ENCODE data around the gene APLP2.
"Not testable (repeated sequence)": the region's sequence is repeated elsewhere in the genome, so short reads cannot be mapped to it uniquely, and the experiment has no call there.

Gene APLP2

DNA sequence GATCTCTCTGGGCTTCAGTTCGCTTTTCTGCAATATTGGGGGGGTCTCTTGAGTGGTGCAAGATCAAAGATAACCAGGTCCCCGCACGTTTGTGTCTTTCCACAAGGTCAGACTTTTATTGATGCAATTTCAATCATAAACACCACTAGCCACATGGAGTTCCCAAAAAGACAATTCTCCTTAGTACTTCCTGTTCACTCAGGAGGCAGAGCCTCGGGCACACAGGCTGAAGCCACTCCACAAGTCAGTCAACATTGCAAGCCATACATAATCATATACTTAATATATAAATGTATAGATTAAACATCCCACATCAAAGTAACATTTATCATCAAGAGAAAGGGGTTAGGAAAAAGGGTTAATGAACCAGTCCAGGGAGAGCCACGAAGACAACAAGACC, 101.8 kb downstream of the APLP2 start:
- peaks cover 31% of the 10 kb centered on the region for H3K4me1 ChIP-seq
- peak overlapping the region; percentile 25 for H3K4me2 ChIP-seq
- H3K27me3 ChIP-seq = no peaks in the 10 kb centered on the region

DNA sequence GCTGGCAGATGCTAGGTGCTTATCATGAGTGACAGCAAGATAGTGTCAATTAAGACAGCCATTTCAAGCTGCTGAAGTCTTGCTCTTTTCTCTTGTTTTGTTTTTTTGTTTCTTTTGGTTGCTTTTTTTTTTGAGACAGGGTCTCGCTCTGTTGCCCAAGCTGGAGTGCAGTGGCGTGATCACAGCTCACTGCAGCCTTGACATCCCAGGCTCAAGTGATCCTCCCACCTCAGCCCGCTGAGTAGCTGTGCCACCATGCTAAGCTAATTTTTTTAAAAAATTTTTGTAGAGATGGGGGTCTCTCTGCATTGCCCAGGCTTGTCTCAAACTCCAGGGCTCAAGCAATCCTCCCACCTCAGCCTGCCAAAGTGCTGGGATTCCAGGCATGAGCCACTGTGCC, 102.3 kb downstream of the APLP2 start:
- Histone ChIP-seq H3K9me3 (peaks cover 15% of the 10 kb centered on the region; the same call in 1 of the 2 replicates), H3K4me2 (peak overlapping the region; percentile 25), H3K4me1 (peaks cover 26% of the 10 kb centered on the region)
- H3K9ac ChIP-seq, H3K27me3 ChIP-seq, H4K20me1 ChIP-seq, H3K36me3 ChIP-seq, H3K4me3 ChIP-seq, H3K27ac ChIP-seq: not testable (repeated sequence)

More for the DNA sequence above, 101.8 kb downstream of the APLP2 start:
- H3K4me3 ChIP-seq = no peak overlapping the region
- no peak overlapping the region for H3K9ac ChIP-seq
- H3K36me3 ChIP-seq = no peaks in the 10 kb centered on the region
- H4K20me1 ChIP-seq = no peaks in the 10 kb centered on the region
- no peak overlapping the region for H3K27ac ChIP-seq
- H3K9me3 ChIP-seq = peaks cover 15% of the 10 kb centered on the region; the same call in 1 of the 2 replicates
- no peak for TF ChIP-seq Cebpa-rat (IDR thresholded peaks at IDR 0.05)

DNA sequence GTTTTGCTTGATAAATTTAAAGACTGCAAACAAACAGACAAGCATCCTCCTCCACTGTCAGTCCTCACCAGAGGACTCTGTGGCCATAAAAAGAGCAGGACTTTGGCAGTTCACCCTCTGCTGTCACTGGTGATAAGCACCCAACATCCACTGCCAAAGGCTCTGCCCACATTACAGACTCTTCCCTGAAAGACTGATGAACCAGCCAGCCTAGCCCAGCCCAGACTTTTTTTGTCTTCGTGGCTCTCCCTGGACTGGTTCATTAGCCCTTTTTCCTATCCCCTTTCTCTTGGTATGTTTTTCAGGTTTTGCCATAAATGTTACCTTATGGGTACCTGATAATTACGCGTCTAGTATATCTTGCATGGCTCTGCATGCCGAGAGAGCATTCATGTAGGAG, 104.9 kb downstream of the APLP2 start:
- Histone ChIP-seq H4K20me1 (no peaks in the 10 kb centered on the region), H3K36me3 (no peaks in the 10 kb centered on the region), H3K4me2 (no peak overlapping the region), H3K4me3 (no peak overlapping the region), H3K9ac (no peak overlapping the region), H3K4me1 (peaks cover 44% of the 10 kb centered on the region), H3K27ac (no peak overlapping the region), H3K27me3 (no peaks in the 10 kb centered on the region), H3K9me3 (peaks cover 15% of the 10 kb centered on the region; the same call in 1 of the 2 replicates)
- TF ChIP-seq Cebpa-rat (IDR thresholded peaks at IDR 0.05) = no peak

DNA sequence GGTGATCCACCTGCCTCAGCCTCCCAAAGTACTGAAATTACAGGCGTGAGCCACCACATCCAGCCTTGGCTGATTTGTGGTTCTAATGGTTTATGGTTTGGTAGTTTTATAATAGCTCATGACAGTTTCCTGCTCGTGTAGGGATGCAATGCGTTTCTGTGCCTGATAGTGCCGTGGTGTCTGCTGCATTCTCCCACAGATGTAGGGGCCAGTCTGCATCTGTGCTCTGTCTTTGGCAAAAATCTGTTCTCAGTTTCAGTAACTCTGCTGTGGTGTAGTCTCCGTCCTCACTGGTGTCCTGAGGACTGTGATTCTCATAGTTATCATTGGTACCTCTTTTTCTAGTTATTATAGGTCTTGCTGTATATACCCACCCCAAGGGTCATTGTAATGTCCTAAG, 106.2 kb downstream of the APLP2 start:
- Histone ChIP-seq H3K27me3 (no peaks in the 10 kb centered on the region), H3K4me1 (peaks cover 42% of the 10 kb centered on the region), H3K36me3 (no peaks in the 10 kb centered on the region), H3K9me3 (peaks cover 15% of the 10 kb centered on the region; the same call in 1 of the 2 replicates), H3K27ac (no peak overlapping the region), H4K20me1 (no peaks in the 10 kb centered on the region), H3K4me3 (no peak overlapping the region), H3K4me2 (no peak overlapping the region), H3K9ac (no peak overlapping the region)
- no peak for TF ChIP-seq Cebpa-rat (IDR thresholded peaks at IDR 0.05)

DNA sequence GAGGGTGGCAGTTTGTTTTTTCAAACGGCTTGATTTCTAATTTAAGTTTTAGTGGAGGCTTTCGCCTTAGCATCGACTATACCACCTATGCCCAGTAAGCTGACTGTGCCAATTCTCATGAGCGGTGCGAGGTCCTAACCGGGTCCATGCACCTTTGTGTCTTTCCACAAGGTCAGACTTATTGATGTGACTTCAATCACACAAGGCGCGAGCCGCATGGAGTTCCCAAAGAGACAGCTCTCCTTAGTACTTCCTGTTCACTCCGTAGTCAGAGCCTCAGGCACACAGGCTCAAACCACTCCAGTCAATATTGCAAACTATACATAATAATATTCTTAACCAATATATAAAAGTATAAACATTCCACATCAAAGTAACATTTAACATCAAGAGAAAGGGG, 108.1 kb downstream of the APLP2 start:
- H3K9ac ChIP-seq = no peak overlapping the region
- H3K36me3 ChIP-seq = no peaks in the 10 kb centered on the region
- H3K4me2 ChIP-seq = peak overlapping the region; percentile 72
- H3K27me3 ChIP-seq = no peaks in the 10 kb centered on the region
- peaks cover 28% of the 10 kb centered on the region for H3K4me1 ChIP-seq
- no peaks in the 10 kb centered on the region for H4K20me1 ChIP-seq
- H3K4me3 ChIP-seq = no peak overlapping the region
- H3K9me3 ChIP-seq = peaks cover 15% of the 10 kb centered on the region; the same call in 1 of the 2 replicates
- H3K27ac ChIP-seq = no peak overlapping the region
- TF ChIP-seq Cebpa-rat (IDR thresholded peaks at IDR 0.05) = no peak

DNA sequence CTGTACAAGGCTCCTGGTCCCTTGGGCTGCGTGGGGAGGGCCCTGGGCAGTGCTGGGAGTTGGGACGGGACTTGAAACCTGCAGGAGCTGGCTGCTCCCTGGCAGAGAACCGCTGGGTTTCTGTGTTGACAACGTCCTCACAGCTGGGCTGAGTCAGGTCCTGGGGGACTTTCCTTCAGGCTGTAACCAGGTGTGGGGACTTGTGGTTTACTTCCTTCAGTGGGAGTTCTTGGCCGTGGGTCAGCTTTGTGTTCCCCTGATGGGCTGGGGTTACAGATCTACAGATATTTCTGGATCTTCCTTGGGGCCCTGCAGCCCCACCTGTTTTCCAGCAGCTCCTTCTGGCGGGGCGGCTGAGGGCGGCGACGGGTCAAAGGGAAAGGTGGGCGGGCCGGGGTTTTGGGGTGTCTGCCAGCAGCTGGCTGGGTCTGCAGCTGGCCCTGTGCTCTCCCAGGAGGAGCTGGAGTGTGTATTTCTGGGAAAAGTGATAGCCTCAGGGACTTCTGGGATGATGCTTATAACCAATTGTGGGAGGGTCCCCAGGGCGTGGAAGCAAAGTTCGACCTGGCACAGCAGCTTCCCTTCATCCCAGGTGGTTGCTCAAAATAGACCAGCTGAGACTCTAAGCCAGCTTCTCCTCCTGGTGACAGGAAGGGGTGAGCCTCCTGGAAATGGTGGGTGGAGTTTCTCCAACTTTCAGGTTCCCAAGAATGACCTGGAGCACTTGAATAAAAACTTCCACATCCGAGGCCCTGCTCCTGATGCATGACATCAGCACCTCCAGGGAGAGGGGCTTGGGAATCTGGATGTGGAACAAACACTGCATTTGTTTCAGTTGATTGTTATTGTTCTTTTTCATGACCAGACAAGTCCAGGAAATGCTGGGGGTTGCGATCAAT, 109.0 kb downstream of the APLP2 start:
- Histone ChIP-seq H3K9me3 (peaks cover 15% of the 10 kb centered on the region; the same call in 1 of the 2 replicates), H3K4me2 (peak overlapping the region; percentile 72), H3K27ac (no peak overlapping the region), H3K36me3 (no peaks in the 10 kb centered on the region), H3K27me3 (no peaks in the 10 kb centered on the region), H4K20me1 (no peaks in the 10 kb centered on the region), H3K9ac (no peak overlapping the region), H3K4me1 (peaks cover 28% of the 10 kb centered on the region), H3K4me3 (no peak overlapping the region)
- no peak for TF ChIP-seq Cebpa-rat (IDR thresholded peaks at IDR 0.05)

DNA sequence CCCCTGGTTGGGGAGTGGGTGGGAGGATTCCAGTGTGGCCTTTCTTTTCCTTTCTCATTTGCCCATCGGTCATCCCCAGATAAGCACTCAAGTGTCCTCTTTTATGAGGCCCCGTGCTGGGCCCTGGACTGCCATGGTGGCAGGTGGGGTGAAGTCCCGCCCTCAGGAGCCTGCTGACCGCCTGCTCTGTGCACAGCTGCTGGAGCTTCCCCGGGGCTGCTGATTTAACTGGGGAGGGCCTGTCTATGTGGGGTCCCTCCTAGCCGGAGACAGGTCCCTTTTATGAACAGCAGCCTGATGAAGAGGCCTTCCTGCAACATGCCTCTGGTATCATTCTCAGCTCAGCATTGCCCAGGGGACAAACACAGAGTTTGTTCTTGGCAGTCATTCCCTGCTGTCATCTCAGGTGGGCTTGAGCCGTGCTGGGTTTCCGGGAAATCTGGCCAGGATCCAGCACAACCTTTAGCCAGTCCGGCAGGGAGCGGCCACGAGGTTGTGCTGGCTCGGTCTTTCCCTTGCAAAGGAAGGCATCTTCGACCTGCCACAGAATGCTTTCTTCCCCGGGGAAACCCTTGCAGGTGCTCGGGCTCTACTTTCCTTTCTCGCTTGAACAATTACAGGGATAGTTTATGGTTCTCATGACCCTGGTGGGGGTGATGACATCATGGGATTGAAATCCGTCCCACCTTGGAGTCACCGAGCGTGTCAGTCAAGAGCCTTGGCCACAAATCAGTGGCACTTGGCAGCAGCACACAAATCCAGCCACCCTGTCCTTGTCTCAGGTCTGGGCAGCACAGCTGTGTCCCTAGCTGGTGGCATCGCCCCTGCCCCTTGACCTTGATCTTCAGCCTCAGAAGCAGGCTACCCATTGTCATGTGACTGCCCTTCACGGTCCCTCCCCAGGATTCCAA, 110.0 kb downstream of the APLP2 start:
- no peak for TF ChIP-seq Cebpa-rat (IDR thresholded peaks at IDR 0.05)
- H4K20me1 ChIP-seq = no peaks in the 10 kb centered on the region
- no peaks in the 10 kb centered on the region for H3K36me3 ChIP-seq
- H3K4me3 ChIP-seq = no peak overlapping the region
- no peaks in the 10 kb centered on the region for H3K27me3 ChIP-seq
- H3K4me2 ChIP-seq = peak overlapping the region; percentile 72
- peaks cover 28% of the 10 kb centered on the region for H3K4me1 ChIP-seq
- 0 out of 2 replicates have a peak overlapping the region, but pooled peaks have one; percentile 9 for H3K27ac ChIP-seq
- no peak overlapping the region for H3K9ac ChIP-seq
- peaks cover 13% of the 10 kb centered on the region; the same call in 1 of the 2 replicates for H3K9me3 ChIP-seq

DNA sequence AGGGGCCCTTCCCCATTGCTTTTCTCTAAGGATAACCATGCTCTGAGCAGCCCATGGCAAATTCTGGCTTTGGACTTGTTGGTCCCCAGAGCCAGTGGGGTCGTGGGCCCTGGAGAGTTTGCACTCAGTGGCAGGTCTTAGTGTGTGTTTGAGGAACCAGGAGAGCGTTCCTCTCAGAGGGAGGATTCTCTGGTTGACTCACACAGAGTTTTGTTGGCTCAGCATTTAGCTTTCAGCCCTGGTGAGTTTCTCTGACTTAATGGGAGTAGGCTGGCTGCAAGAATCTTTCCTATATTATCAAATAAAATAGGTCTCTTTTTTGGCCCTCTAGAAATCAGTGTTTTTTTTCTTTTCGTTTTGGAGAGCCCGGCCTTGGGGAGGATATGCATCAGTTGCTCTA, 110.8 kb downstream of the APLP2 start:
- 0 out of 2 replicates have a peak, but pooled peaks cover 4% of the 10 kb centered on the region for H3K9me3 ChIP-seq
- H3K27ac ChIP-seq = no peak overlapping the region
- H3K4me2 ChIP-seq = peak overlapping the region; percentile 6; the same call in 1 of the 2 replicates
- no peak for TF ChIP-seq Cebpa-rat (IDR thresholded peaks at IDR 0.05)
- no peaks in the 10 kb centered on the region for H3K27me3 ChIP-seq
- no peak overlapping the region for H3K4me3 ChIP-seq
- H4K20me1 ChIP-seq = no peaks in the 10 kb centered on the region
- H3K36me3 ChIP-seq = no peaks in the 10 kb centered on the region
- H3K9ac ChIP-seq = no peak overlapping the region
- peaks cover 28% of the 10 kb centered on the region for H3K4me1 ChIP-seq

DNA sequence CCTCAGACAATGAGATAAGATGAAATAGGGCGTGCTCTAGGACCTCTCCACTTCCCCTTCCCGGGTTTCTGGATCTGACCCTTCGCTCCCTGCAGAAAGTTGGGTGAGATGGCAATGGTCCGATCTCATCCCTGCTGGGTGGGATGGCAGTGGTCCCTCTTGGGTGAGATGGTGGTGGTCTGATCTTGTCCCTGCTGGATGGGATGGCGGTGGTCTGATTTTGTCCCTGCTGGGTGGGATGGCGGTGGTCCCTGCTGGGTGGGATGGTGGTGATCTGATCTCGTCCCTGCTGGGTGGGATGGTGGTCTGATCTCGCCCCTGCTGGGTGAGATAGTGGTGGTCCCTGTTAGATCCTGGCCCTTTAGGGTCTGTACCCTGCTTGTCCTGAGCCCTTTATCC, 111.2 kb downstream of the APLP2 start:
- Histone ChIP-seq H3K4me3 (no peak overlapping the region), H3K4me1 (peaks cover 28% of the 10 kb centered on the region), H3K4me2 (no peak overlapping the region), H3K36me3 (no peaks in the 10 kb centered on the region), H4K20me1 (no peaks in the 10 kb centered on the region), H3K27me3 (no peaks in the 10 kb centered on the region), H3K27ac (no peak overlapping the region), H3K9ac (no peak overlapping the region), H3K9me3 (0 out of 2 replicates have a peak, but pooled peaks cover under 1% of the 10 kb centered on the region)
- TF ChIP-seq Cebpa-rat (IDR thresholded peaks at IDR 0.05) = no peak
